Activated T-helper 1 cell treated with Interleukin-2 at 50 U/mL for 16 hours (primary cell): ENCODE measurements around the gene ALS2CL.

ENCODE experiments used
- DNase-seq: peaks from one replicate; pipeline ENCODE4 v3.0.0-alpha.2; 2020; ENCODE audit warnings: low read depth

ALS2CL gene

DNA sequence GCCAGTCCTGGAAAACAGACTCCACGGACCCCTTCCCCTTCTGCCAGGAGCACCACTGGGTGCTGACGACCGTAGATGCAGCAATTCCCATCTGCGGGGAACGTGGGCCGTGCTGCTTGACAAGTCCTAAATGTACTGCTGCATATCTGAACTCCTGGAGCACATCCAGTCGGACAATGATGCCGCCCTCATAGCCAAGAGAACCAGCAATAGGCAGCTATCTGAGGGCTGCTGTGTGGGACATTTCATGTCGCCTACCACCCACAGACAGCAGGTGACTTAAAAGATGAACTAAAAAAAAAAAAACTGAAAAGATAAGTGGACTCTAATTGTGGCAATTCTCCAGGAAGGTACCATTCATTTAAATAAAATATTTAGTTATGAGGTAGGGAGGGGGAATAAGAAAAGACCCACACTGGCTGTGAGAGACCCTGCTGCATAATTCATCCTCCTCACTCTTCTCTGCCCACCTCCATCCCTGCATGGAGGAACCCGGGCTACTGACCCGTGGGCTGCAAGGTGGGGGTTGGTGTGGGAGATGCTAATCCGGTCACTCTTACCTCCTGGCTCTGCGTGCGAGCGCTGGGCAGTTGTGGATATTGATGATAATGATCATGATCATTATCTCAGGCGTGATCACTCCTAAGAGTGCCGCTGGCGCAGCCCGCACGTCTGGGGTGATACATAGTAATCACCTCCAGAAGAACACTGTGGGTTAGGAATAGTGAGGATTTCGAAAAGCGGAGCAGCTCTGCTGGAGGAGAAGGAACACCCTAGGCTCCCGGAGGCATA, 28.3 kb downstream of the ALS2CL start:
- DNase-seq: no peak

DNA sequence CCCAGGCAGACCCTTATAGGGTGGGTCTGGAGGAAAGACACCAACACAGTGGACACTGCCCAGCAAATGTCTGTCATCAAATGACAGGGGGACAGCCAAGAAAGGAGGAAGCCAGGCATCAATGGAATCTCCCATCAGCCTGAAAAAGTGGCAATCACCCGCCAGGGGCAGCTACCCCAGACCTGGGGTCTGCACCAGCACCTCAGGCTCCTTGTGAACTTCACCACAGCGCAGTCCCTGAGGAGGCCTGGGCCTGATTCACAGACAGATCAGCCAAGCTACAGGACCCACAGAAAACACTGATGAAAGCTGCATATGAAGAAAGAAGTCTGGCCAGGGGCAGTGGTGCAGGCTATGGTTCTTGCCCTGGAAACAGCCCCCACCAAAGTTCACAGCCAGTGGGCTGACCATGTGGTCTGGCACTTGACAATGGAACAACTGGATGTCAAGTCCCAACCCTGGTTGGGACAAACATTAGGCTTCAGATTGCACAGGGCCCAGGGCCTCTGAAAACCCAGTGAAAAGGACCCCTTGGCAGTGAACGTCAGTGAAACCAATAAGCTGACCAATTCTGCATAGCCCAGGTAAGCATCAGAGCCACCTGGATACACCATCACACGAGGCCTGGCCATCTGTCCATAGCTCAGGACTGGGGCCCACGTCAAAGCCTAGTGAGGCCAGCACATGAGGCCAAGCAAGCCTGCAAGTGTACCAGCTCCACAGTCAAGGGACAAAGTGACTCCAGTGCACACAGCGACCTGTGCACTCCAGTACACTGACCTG, 29.1 kb downstream of the ALS2CL start:
- no peak for DNase-seq

GRCh38 chr3:46663591-46664135, 29.8 kb downstream of the ALS2CL start:
- no peak for DNase-seq

GRCh38 chr3:46662771-46663551, 30.5 kb downstream of the ALS2CL start:
- DNase-seq: no peak

GRCh38 chr3:46661776-46662766, 31.4 kb downstream of the ALS2CL start:
- no peak for DNase-seq

GRCh38 chr3:46660543-46661523, 32.6 kb downstream of the ALS2CL start:
- DNase-seq: no peak

- DNase-seq: no peak
Observed at GRCh38 chr3:46660003-46660402, 33.5 kb downstream of the ALS2CL start.

DNA sequence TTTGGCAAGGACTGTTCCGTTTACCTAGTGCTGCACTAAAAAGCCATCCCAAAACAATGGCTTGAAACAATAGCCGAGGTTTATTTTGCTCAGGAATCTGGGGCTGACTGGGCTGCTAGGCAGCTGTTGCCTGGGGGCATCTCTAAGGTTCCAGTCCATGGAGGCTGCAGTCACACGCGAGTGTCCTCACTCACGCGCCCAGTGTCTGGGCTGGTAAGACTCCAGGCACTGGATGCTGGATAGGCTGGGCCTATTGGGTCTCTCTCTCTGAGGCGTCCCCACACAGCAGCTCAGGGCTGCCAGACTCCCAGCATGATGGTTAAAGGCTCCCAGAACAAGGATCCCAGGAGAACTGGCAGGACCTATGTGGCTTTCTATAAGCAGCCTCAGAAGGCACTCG, 34.2 kb downstream of the ALS2CL start:
- no peak for DNase-seq

DNA sequence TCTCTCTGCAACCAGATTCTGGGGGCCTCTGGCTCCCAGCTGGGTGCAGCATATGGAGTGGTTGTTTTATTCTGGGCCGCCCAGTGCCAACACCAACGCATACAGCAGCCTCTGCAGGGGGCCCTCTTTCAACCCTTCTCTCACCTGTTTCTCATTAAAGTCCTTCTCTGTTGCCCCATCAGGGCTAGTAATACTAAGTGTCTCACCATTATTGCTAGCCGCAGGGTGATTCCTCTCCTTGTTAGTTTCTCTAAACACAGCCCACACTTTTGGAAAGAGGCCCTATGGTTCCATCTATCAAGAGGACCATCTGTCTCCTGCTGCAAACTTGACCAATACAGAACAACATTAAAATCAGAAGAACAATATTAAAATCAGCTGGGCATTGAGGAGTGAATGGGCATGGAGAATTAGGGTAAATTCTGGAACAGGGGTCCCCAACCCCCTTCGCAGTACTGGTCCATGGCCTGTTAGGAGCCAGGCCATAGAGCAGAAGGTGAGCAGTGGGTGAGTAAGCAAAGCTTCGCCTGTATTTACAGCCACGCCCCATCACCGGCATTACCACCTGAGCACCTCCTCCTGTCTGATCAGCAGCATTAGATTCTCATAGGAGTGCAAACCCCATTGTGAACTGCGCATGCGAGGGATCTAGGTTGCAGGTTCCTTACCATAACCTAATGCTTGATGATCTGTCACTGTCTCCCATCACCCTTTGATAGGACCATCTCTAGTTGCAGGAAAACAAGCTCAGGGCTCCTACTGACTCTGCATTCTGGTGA, 36.5 kb downstream of the ALS2CL start:
- no peak for DNase-seq

DNA sequence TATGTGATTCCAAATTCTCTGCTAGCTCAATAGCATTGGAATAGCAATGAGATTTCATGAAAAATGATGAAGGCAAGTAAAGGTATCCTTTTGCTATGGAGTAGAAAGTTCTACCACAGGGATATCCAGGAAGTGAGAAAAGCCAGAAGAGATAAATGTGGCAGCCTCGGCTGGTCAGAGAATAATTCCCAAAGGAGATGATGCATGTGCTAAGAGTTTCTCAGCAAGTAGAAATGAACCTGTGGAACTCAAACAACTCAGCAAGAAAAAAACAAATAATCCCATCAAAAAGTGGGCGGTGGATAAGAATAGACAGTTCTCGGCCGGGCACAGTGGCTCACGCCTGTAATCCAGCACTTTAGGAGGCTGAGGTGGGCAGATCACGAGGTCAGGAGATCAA, 38.2 kb downstream of the ALS2CL start:
- DNase-seq: no peak

- no peak for DNase-seq
Observed at GRCh38 chr3:46651084-46651483, 42.4 kb downstream of the ALS2CL start.

DNA sequence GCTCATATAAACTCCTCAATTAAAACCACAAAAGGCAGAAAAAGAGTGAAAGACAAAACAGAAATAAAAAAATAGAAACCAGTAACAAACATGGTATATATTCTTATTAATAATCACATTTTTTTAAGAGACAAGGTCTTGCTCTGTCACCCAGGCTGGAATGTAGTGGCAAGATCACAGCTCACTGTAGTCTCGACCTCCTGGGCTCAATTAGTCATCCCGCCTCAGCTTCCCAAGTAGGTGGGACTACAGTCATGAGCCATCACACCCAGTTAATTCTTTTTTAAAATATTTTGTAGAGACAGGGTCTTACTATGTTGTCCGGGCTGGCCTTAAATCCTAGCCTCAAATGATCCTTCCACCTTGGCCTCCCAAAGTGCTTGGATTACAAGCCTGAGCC, 44.0 kb downstream of the ALS2CL start:
- DNase-seq: no peak

- DNase-seq: no peak
Observed at GRCh38 chr3:46648096-46648495, 45.4 kb downstream of the ALS2CL start.

- DNase-seq: no peak
Observed at GRCh38 chr3:46646700-46647099, 46.8 kb downstream of the ALS2CL start.

DNA sequence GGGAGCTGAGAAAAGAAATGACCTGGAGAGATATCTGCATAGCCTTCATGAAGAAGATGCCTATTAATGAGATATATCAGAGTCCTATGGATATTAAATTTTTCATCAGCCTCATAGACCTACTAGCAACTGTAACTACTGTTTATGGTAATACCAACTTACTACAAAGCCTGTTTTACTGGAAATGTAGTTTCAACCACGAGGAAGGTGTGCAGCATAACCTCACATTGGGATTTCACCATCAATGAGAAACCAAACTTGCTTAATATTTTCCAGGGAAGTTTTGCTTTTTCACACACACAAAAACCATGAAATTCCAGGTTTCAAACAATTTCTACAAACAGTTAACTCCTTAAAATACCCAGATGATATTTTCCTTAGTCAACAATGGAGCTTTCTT, 49.8 kb downstream of the ALS2CL start:
- no peak for DNase-seq

DNA sequence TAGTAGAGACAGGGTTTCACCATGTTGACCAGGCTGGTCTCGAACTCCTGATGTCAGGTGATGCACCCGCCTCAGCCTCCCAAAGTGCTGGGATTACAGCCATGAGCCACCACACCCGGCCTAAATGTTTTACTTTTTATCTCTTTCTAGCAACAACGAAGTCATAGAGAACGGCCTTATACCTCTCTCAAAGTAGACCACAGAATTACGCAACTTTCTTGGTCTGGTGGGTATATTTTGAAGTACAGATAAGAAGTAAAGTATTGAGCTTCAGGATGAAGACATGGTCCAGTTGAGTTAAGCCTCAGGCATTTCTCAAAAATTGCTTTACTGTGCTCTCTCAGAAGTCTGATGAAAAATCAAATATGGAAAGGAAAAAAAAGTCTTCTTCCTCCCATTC, 50.5 kb downstream of the ALS2CL start:
- no peak for DNase-seq

DNA sequence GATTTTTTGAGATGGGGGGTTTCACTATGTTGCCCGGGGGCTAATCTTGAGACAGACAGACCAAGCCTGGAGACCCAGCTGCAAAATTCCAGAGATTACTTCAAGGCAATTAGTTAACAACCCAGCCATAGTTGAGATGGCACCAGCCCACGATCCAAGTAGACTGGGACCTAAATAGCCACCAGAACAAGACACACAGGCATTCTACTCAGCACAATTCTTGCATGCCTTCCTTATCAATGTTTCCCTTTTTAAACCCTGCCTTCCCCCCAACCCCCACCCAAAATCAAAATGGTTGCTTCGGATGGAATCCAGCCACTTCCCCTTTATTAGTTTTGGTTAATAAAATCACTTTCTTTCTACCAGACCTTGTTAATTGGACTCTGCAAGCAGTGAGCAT, 52.6 kb downstream of the ALS2CL start:
- no peak for DNase-seq

GRCh38 chr3:46639221-46639620, 54.3 kb downstream of the ALS2CL start:
- no peak for DNase-seq

GRCh38 chr3:46634856-46635255, 58.6 kb downstream of the ALS2CL start:
- DNase-seq: no peak
